ENCODE data around the gene FAM111A.
"Not testable (repeated sequence)": the region's sequence is repeated elsewhere in the genome, so short reads cannot be mapped to it uniquely, and the experiment has no call there.

Gene FAM111A, protein sequence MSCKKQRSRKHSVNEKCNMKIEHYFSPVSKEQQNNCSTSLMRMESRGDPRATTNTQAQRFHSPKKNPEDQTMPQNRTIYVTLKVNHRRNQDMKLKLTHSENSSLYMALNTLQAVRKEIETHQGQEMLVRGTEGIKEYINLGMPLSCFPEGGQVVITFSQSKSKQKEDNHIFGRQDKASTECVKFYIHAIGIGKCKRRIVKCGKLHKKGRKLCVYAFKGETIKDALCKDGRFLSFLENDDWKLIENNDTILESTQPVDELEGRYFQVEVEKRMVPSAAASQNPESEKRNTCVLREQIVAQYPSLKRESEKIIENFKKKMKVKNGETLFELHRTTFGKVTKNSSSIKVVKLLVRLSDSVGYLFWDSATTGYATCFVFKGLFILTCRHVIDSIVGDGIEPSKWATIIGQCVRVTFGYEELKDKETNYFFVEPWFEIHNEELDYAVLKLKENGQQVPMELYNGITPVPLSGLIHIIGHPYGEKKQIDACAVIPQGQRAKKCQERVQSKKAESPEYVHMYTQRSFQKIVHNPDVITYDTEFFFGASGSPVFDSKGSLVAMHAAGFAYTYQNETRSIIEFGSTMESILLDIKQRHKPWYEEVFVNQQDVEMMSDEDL

DNA sequence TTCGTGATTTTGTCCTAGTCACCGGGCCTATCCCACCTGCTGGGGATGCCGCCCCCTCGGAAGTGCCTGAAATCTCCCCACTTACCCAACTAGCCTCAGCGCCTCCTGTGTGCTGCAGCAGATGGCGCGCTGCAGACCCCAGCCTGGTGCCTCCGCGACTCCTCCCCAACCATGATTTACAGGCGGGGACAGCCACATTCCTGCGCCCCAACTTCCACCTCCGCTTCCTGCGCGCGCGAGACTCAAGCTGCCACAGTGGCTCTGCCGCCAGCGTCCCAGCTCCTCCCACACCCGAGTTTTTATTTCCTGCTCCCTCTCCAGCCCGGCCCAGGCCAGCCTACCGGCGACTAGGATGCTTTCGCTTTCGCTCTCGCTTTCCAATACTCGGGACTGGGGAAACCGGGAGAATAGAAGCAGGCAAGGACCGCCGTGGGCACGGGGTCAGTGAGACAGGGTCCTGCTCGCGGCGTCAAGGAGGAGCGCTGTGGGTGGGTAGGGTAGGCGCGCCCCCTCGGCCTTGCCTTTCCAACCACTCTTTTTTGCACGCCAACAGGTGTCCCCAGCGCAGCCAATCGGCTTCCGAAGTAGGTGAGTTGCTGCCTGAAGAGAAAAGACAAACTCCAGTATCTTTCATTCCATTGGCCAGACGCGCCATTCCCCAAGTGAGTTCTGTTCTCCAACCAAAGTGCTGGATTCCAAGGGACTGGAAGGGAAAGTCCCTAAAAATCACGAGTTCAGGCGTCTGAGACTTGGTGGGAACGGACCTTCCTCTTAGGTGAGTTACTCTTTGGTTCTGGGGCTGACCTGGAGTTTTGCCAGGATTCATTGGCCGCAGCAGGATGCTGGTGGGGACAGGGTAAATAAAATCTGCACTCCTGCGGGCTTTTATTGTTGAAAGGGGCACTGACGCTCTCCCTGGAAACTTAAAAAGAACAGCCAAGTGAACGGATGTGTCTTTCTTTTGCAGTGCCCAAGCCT is at the start of gene FAM111A:
FAM111A (plus strand) TSS at position 327 of the 978 bp plus-strand sequence. CDS start 6,017 bp downstream, outside the sequence.
- peak; percentile 85 for DNase-seq (ENCODE audit: low spot score)

DNA sequence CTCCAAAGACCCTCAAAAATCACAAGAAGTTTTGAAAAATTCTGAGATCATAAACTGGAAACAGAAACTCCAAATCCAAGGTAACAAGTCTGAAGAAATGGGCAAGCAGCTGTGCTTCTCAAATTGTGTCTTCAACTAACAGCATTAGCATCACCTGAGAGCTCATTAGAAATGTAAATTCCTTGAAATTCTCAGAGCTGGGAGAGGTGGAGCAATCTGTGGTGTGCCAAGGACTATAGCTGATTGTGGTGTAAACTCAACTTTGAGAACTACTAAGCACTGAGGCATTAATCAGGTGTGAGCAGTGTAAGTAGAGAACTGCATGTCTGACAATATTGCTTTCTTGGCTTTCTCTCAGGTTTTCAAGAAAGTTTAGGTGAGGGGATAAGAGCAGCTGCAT is 49.1 kb upstream of the FAM111A start:
- not testable (repeated sequence) for DNase-seq (ENCODE audit: low spot score)

DNA sequence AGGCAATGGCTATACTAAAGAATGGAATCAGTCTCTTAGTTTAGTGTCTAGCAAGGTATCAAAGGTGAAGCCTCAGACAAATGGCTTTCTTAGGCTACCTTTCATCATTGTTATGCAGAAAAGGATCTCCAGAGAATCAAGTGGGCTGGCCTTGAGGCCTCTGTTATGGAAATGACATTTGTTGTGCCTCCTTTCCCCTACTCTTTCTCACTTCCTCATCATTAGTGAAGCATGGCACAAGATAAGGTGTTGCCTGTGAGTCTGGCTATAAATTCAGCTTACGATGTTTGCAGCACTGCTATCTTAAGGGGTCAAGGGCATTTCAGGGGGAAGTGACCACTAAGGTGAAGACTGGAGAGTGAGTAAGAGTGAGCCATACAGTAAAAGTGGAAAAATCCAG is 47.4 kb upstream of the FAM111A start:
- peak; percentile 30 for DNase-seq (ENCODE audit: low spot score)

DNA sequence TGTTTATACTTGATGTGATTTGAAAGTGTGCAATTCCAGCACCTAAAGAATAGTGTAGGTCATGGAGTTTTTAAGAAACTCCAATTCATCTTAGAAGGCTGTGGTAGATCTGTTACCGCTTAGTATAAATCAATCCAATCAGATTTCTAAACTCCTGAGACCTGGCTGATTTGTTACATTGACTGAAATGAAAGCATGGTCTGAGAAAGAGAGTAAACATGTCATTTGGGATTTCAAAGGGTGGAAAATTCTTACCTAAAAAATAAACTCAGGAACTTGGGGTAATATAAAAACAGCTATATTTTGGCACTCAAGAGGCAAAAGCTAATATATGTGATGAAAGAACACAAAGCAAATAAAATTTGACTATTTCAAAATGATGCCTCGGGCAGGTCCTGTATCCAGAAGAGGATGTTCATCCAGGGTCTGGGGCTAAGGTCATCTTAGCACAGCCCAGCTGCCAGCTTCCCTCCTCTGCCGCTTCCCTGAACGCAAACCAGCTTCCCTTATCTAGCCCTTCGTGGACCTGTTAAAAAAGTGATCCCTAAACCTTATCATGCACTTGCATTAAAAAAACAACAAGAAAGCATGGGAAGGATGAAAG is 46.6 kb upstream of the FAM111A start:
- DNase-seq (ENCODE audit: low spot score) = not testable (repeated sequence)

DNA sequence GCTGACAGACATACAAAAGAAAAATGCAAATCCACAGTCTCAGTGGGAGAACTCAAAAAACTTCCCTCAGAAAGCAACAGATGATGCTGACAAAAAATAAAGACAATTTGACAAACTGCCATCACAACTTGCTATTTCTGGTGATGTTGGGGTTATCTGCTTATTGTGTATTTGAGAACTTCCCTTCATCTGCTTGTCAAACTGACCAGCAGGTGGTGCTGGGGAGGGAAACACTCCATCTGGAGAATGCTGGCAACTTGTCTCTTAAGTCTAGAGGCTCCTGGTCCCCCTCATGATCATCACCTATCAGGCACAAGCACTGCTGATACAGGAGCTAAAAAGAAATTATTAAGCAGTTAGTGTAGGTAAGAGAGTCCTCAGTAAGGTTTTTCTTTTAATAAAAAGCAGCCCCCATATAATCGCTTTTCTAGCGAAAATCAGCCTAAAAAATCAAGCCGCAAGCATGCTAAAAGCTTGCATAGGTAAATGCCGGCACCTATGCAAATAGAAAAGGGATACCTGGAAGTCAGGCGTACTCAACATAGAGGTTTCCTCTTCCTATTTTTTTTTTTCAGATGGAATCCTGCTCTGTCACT is 45.4 kb upstream of the FAM111A start:
- DNase-seq (ENCODE audit: low spot score) = peak; percentile 89

DNA sequence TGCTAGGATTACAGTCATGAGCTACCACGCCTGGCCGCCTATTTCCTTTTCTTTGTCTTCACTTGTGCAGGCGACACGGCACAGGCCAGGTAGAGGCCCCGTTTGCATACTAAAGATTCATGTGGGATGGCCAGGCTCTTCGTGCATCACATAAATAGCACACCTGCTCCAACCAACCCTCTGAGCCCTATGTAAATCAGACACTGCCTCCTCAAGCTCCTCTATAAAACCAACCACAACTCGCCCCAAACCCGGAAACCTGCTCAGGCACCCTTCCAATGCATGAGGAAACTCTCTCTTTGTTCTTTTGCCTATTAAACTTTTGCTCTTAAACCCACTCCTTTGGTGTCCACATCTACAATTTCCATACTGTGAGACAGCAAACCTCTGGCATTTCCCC is 44.7 kb upstream of the FAM111A start:
- DNase-seq (ENCODE audit: low spot score) = not testable (repeated sequence)

DNA sequence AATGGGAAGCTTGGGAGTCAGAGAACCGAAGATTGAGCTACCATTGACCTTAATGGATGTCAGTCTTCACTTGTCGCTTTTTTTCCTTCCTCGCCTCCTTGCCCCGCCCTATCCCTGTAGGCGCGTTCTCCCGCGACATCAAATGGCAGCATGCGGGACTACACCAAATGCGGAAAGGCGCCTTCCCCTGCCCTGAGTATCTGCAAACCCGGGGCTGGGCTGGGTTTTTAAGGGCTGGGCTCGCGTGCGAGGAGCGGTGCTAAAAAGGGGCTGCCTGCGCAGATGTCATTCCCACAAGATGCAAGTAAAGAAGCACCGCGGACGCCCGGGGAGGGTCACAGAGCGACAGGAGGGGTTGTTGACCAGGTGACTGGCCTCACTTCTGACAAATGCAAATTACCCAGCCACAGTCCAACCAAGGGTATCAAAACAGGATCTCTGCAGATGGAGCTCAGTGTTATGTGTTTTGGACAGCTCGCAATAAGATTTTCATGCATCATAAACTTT is 40.3 kb upstream of the FAM111A start:
- peak; percentile 96 for DNase-seq (ENCODE audit: low spot score)

DNA sequence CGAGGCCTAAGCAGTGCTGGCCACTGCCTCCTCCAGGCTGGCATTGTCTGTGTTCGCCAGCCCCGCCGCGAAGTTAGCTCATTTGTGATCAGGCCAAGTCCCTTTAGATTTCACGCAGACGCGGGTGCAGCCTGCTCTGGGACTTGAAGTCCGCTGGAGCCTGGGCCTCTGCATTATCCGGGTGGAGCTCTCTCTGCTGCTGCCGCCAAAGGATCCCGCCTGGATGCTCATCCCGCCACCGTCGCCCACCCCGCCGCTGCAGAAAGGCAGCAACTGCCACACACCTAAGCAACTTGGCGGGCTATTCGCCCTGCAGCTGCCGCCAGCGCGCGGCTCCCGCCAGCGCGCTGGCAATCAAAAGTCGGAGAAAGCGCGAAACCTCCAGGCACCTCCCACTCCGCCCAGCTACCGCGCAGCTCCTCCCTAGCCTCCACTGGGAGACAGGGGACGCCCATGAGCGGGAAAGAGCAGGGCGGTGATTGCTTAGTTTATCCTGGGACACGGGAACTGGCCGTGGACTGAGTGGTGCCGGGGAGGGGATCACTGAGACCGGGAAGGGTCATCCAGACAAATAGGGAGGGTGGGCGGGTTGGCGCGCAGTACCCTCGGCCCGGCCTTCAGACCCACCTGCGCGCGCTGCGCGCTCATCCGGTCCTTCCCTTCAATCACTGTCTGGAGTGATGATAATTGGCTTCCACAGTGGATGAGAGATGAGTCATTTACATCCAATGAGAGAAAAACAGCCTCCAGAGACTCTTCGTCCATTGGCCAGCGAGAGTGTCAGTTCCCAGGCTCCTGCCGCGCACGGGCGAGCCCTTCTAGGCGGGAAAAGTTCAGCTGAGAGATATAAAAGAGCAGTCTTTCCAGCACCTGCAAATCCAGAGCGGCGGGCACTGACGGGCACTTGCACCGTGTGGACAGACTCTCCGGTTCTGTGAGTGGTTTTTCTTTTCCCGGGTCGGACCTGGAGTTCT is 36.0 kb upstream of the FAM111A start, which contains the start of gene FAM111B:
FAM111B (plus strand) TSS at position 875 of the 974 bp plus-strand sequence. CDS start 2,389 bp downstream, outside the sequence.
- DNase-seq (ENCODE audit: low spot score) = peak; percentile 95

DNA sequence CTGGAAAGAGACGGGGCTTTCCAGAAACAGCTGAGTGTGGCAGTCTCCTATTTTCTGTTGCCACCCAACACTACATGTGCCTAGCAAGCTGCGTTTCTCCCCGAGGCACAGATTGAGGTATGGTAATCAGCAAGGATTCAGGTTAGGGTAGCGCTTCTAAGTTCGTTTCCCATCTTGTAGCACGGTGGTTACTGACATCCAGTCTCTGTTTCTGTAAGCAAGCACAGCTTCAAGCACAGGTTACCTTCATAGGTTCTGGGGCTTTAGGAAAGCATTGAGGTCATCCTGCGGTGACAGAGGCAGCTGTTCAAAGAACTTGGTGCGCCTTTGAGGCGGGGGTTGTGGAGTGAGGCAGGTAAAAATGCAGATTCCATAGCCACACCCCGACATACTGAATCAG is 34.9 kb upstream of the FAM111A start:
- DNase-seq (ENCODE audit: low spot score) = peak; percentile 50

DNA sequence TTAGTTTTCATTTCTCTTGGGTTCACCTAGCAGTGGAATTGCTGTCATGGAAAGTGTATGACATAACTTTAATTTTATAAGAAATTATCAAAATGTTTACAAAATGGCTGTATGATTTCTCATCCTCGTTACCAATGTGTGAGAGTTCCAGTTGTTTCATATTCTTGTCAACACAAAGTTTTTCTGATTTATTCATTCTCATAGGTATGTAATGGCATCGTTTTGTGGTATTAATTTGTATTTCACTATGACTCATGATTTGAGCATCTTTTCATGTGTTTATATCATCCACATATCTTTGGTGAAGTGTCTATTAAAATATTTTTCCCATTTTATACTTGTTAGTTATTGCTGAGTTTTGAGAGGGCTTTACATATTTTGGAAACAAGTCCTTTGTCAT is 30.2 kb upstream of the FAM111A start:
- no peak for DNase-seq (ENCODE audit: low spot score)

DNA sequence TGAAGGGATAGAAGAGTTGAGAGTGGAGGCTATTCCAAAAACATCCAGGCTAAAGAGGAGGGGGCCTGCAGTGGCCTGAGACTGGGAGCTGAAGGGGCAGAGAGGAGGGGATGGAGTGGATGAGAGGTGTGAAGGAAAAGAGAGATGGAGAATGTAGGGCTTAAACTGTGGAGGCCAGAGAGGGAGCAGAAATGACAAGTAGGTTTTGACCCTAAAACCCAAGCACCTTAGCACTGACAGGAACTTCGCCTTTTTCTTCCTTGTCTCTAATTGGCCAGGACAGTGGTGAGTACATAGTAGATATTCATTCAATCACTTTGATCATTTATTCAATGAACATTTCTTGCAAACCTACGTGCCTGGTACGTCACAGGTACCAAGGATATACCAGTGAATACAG is 28.3 kb upstream of the FAM111A start:
- DNase-seq (ENCODE audit: low spot score) = no peak

DNA sequence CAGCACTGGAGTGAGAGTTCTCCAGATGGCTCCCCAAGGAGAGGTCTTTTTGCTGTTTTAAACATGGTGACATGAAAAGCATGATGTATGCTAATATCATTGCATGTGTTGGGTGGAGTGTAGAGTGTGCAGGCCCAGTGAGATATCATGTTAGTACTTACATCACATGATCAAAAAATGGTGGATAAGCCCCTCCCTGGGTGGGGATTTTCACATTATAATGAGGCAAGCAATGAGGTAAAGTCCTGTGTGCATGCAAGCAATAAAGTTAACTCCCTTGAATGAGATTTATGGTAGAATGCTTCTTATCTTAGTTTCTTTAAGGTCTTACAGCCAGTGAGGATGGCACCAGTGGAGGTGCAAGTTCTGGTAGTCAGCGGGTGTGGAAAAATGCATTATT is 27.1 kb upstream of the FAM111A start:
- DNase-seq (ENCODE audit: low spot score) = no peak

DNA sequence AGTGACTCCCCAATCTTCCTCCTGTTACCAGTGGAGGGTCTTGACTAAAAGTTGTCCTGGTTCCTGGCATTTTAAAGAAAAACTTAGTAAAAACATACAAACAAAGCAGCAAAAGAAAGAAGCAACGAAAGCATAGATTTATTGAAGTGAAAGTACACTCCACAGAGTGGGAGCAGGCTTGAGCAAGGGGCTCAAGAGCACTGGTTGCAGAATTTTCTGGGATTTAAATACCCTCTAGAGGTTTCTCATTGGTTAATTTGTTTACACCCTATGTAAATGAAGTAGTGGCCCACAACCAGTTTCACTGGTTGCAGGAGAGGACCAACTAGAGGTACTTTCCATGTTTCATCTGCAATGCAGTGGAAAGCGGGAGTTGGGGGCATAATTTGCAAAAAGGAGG is 24.9 kb upstream of the FAM111A start:
- DNase-seq (ENCODE audit: low spot score) = no peak

DNA sequence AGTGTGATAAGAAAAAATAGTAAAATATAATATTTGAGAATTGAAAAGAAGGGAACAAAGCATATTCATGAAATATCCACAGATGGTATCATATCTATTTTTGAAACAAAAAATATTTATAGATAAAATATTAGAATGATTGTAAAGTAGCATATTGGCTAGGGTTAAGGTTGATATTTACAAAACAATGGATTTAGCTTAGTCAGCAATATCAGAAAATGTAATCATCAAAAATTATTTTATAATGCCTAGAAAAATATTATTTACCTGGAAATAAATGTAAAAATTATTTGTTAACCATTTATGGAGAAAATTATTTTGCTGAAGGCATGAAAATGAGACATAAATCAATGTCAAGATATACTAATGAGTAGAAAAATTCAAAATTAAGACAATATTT is 22.8 kb upstream of the FAM111A start:
- no peak for DNase-seq (ENCODE audit: low spot score)

DNA sequence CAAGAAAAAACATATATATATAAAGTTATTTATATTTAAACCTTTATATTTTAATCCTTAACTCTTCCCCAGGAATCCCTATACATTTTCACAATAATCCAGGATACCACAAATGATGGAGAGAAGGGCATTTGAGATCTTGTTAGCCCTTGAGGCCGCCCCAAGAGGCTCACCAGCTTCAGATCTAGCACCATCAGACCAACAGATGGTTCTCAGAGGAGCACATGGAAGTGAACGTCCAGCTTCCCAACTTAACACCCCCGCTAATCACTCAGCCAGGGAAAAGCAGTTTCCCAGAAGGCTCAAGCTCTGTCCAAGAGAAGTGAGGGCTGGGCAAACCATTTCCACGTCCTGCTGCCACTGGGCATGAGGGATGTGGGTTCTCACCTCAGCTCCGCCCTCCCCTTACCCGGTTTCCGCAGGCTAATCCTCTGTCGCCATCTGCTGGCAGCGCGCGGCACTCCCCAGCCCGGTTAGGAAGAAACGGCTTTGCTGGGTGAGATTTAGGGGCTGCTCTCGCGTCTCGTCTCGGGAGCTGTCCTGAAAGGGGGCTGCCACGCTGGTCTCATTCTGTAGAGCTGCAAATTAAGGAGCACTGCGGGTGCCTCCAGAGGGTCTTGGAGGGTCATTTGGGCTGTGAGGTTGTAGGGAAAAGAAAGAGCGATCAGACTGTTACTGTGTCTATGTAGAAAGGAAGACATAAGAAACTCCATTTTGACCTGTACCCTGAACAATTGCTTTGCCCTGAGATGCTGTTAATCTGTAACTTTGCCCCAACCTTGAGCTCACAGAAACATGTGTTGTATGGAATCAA is 6.8 kb upstream of the FAM111A start:
- DNase-seq (ENCODE audit: low spot score) = peak; percentile 89

DNA sequence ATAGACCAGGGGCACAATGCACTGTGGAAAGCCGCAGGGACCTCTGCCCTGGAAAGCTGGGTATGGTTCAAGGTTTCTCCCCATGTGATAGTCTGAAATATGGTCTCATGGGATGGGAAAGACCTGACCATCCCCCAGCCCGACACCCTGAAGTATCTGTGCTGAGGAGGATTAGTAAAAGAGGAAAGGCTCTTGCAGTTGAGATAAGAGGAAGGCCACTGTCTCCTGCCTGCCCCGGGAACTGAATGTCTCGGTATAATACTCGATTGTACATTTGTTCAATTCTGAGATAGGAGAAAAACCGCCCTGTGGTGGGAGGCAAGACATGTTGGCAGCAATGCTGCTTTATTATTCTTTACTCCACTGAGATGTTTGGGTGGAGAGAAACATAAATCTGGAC is 6.1 kb upstream of the FAM111A start:
- DNase-seq (ENCODE audit: low spot score) = not testable (repeated sequence)

DNA sequence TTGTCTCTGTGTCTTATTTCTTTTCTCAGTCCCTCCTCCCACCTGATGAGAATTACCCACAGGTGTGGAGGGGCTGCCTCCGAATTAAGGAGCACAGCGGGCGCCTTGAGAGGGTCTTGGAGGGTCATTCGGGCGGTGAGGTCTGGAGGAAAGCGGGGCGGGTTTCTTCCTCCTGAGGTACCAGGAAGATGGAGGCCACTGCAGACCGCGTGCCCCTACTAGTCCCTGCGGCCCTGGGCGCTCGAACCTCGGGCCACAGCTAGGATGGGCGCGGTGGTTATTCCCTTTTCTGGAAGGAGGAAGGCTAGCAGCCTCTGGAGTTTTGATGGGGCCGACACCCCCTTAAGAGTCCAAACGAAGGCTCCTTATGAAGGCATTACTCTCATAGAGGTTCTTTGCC is 5.5 kb upstream of the FAM111A start:
- DNase-seq (ENCODE audit: low spot score) = no peak

DNA sequence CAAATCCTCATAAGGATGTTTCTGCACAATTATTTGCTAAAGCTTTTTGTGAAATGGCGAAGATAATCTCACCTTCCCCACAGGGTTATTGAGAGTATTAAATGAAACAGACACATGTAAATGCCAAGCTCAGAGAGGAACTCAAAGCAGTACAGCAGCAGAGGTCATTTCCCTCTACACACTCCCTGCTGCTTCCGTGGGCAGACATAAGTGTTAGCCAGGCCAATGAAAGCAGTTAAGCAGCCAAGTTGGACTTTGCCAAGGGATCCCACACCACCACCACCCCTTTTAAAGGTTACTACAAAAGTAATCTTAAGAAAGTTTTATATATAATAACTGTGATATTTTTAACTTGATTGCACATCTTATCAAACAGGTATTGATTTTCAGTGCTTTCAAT is 4.0 kb upstream of the FAM111A start:
- no peak for DNase-seq (ENCODE audit: low spot score)

DNA sequence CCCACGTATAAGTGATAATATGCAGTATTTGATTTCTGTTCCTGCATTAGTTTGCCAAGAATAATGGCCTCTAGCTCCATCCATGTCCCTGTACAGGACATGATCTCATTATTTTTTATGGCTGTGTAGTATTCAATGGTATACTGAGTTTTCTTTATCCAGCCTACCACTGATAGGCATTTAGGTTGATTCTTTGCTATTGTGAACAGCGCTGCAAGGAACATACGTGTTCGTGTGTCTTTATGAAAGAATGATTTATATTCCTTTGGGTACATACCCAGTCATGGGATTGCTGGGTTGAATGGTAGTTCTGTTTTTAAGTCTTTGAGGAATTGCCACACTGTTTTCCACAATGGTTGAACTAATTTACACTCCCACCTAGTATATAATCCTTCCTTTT is 1.5 kb upstream of the FAM111A start:
- no peak for DNase-seq (ENCODE audit: low spot score)

All from NAMALWA (cell line).